K562 (cell line): ENCODE data around the gene PRDX2. TPM values are rescaled to one million over a fixed set of nuclear protein-coding genes. Genes with fewer than 3 reads are reported as not detected.
A peak's percentile ranks its signal among the peaks of the same experiment; 100 is the strongest.

Source experiments
- BCOR ChIP-seq: fragments of 450-650 bp; IDR thresholded peaks from 2 replicates; pipeline ENCODE4 v1.6.1; 2016
- CBX5 ChIP-seq: IDR thresholded peaks from 2 replicates; pipeline ENCODE4 v1.6.1; 2014; ENCODE audit warnings: low read depth, borderline replicate concordance
- EGR1 ChIP-seq: fragments of 450-650 bp; conservative IDR thresholded peaks from 2 replicates; pipeline ENCODE4 v1.6.1; 2017; ENCODE audit warnings: mild to moderate bottlenecking
- HDAC6 ChIP-seq: IDR thresholded peaks from 2 replicates; pipeline ENCODE4 v1.6.1; 2012; ENCODE audit warnings: low read depth, mild to moderate bottlenecking, control low read depth, inconsistent platforms, low read length, moderate library complexity
- HDGF ChIP-seq: fragments of 450-650 bp; IDR thresholded peaks from 2 replicates; pipeline ENCODE4 v1.6.1; 2016
- ID3 ChIP-seq, 2 experiments: fragments of 250-450 bp in 1 of 2; fragments of 450-650 bp in 1 of 2; sonication (Bioruptor Pico) in 1 of 2; IDR thresholded peaks; 2 replicates each; pipeline versions ENCODE4 v1.6.1 to v1.8.0; 2016 to 2021; ENCODE audit warnings: mild to moderate bottlenecking in 2 of 2, moderate library complexity in 2 of 2, missing compliant biosample characterization in 1 of 2, missing genetic modification characterization in 1 of 2
- NRF1 ChIP-seq, 2 experiments: fragments of 450-650 bp; IDR thresholded peaks in 1 of 2; conservative IDR thresholded peaks in 1 of 2; 2 replicates each; pipeline ENCODE4 v1.6.1; 2014; ENCODE audit warnings: mild to moderate bottlenecking in 2 of 2
- POLR3A ChIP-seq: IDR thresholded peaks from 2 replicates; pipeline ENCODE4 v1.6.1; 2011; ENCODE audit warnings: borderline replicate concordance, mild to moderate bottlenecking, moderate library complexity; ENCODE audit not compliant: insufficient read length, insufficient read depth; ENCODE audit errors: extremely low read depth
- ZBTB2 ChIP-seq: fragments of 450-650 bp; IDR thresholded peaks from 2 replicates; pipeline ENCODE4 v1.6.1; 2016; ENCODE audit warnings: antibody characterized with exemption
- ZNF143 ChIP-seq: sonication (generic); formaldehyde crosslinking; IDR thresholded peaks from 2 replicates; pipeline ENCODE4 v1.9.0; 2022; ENCODE audit warnings: mild to moderate bottlenecking, missing genetic modification reagents
- ZNF740 ChIP-seq, 3 experiments: fragments of 200-800 bp in 1 of 3; sonication (Bioruptor generic) in 1 of 3; sonication (generic) in 1 of 3; formaldehyde crosslinking in 1 of 3; IDR thresholded peaks; 2 replicates each; pipeline versions ENCODE4 v1.6.1 to v1.8.0; 2016 to 2022; ENCODE audit warnings: mild to moderate bottlenecking in 2 of 3, missing compliant biosample characterization in 2 of 3, missing genetic modification characterization in 2 of 3, missing genetic modification reagents in 1 of 3
- polyA plus RNA-seq, 8 experiments: library from polyadenylated mRNA; depleted of rRNA in 4 of 8; stranded (reverse) in 5 of 8; unstranded in 3 of 8; fragments of >200 nt; fragmentation: Nextera tagmentation in 2 of 8; fragmentation: Illumina TruSeq in 1 of 8; extraction: Ambion mirVana in 2 of 8; extraction: Trizol in 1 of 8; gene quantifications; 2 replicates each; pipeline versions ENCODE4 v1.2.1 to v1.2.3, GENCODE V29; 2011 to 2014; ENCODE audit warnings: inconsistent platforms in 1 of 8, missing spikeins in 1 of 8
- total RNA-seq, 7 experiments: library from RNA; depleted of rRNA in 6 of 7; stranded (reverse); fragments of >200 nt in 6 of 7; fragmentation: Illumina TruSeq in 2 of 7; extraction: Trizol in 2 of 7; gene quantifications; 2 replicates each; pipeline versions ENCODE4 v1.2.1 to v1.2.3, GENCODE V29; 2011 to 2021; ENCODE audit warnings: low replicate concordance in 1 of 7

Gene PRDX2
- total and polyA plus RNA-seq, 9 of the 15 experiments (the other 6 are each of a cell fraction or from before 2014, with no cell fraction given) = 206 to 1,183 (median 415) TPM

- peak; percentile 70; the same call in 1 of the 2 replicates for TF ChIP-seq ZNF740 (CRISPR knock-in tag; IDR thresholded peaks at IDR 0.05)
- TF ChIP-seq ZNF740 (tag; IDR thresholded peaks at IDR 0.05) = no peak
- no peak for TF ChIP-seq POLR3A
- TF ChIP-seq BCOR = 0 out of 2 replicates have a peak, but pooled peaks have one; percentile 36
- TF ChIP-seq ID3 (CRISPR knock-in tag; IDR thresholded peaks at IDR 0.05) = no peak
- TF ChIP-seq ID3 (tag; IDR thresholded peaks at IDR 0.05) = 0 out of 2 replicates have a peak, but pooled peaks have one; percentile 10
- no peak for TF ChIP-seq CBX5
- TF ChIP-seq ZBTB2 = peak; percentile 79; the same call in 1 of the 2 replicates
- TF ChIP-seq NRF1 (conservative IDR thresholded peaks at IDR 0.05 in 1 of 2, IDR thresholded peaks at IDR 0.05 in 1 of 2) = peak; percentile 83 to 86
- no peak for TF ChIP-seq HDAC6
- peak; percentile 77 for TF ChIP-seq EGR1
- TF ChIP-seq ZNF143 (CRISPR knock-in tag) = 0 out of 2 replicates have a peak, but pooled peaks have one; percentile 37
- 0 out of 2 replicates have a peak, but pooled peaks have one; percentile 46 for TF ChIP-seq HDGF
- TF ChIP-seq, all 486 proteins: peak for 8
These were observed 33.0 kb upstream of the PRDX2 start, which contains the start of gene RTBDN (continued) for GRCh38 chr19:12834566-12834943.
